ENCODE measurements around the gene INIP. TPM values are rescaled to one million over a fixed set of nuclear protein-coding genes. Genes with fewer than 3 reads are reported as not detected.
A peak's percentile ranks its signal among the peaks of the same experiment; 100 is the strongest.

INIP gene, protein sequence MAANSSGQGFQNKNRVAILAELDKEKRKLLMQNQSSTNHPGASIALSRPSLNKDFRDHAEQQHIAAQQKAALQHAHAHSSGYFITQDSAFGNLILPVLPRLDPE
- total RNA-seq, result 10 to 100 TPM in 3 of 4 donors, 1 to 10 TPM in 1; 9.6 to 22.9 (median 16.2) TPM

GRCh38 chr9:112717661-112718331 is at the start of gene INIP:
INIP (minus strand) TSS chr9:112718117; CDS start chr9:112716485, 1,632 bp downstream.
- H3K27me3 ChIP-seq, result no peaks in the 10 kb centered on the region

DNA sequence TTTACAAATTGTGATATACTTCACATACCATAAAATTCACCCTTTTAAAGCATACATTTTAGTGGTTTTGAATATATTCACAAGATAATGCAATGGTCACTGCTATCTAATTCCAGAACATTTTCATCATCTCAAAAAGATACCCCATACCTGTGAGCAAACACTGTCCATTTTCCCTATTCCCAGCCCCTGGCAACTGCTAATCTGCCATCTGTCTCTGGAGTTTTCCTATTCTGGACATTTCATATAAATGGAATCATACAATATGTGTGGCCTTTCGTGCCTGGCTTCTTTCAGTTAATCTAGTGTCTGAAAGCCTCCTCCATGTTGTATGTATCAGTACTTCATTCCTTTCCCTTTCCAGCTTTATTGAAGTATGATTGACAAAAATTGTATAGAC is 47.4 kb upstream of the INIP start:
- in situ Hi-C loops (cut with MboI; ENCODE audit: low pct_ligation_motif_present in 1 of 4, low pct_unique_long_range_greater_than_20kb in 1 of 4, low sequenced_read_pairs in 3 of 4) (no loop called here), intact Hi-C loops (cut with DNase I; ENCODE audit: low total_unique reads) (no loop called here)
- Histone ChIP-seq H3K4me3 (no peak overlapping the region), H3K36me3 (no peaks in the 10 kb centered on the region), H3K27me3 (no peaks in the 10 kb centered on the region), H3K9me3 (no peaks in the 10 kb centered on the region), H3K4me1 (peaks cover 0 to 21% (median 0%) of the 10 kb centered on the region in 4 donors), H3K27ac (peak overlapping the region in 3 of 4 donors; percentile 43 to 64 (median 58))
- WGBS, 2 donors (ENCODE audit: low coverage in 1 of 2), result 71 to 85% methylated on average over 1 of the region's 1 CpG
- TF ChIP-seq EP300 (IDR thresholded peaks at IDR 0.05; ENCODE audit: low read depth) (no peak), POLR2AphosphoS5 (IDR thresholded peaks at IDR 0.05) (no peak), POLR2A (IDR thresholded peaks at IDR 0.05) (no peak)
- TF ChIP-seq, protein P1, sequence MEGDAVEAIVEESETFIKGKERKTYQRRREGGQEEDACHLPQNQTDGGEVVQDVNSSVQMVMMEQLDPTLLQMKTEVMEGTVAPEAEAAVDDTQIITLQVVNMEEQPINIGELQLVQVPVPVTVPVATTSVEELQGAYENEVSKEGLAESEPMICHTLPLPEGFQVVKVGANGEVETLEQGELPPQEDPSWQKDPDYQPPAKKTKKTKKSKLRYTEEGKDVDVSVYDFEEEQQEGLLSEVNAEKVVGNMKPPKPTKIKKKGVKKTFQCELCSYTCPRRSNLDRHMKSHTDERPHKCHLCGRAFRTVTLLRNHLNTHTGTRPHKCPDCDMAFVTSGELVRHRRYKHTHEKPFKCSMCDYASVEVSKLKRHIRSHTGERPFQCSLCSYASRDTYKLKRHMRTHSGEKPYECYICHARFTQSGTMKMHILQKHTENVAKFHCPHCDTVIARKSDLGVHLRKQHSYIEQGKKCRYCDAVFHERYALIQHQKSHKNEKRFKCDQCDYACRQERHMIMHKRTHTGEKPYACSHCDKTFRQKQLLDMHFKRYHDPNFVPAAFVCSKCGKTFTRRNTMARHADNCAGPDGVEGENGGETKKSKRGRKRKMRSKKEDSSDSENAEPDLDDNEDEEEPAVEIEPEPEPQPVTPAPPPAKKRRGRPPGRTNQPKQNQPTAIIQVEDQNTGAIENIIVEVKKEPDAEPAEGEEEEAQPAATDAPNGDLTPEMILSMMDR (IDR thresholded peaks at IDR 0.05), result no peak
- no peak for DNase-seq

More at GRCh38 chr9:112717661-112718331, at the start of gene INIP:
- TF ChIP-seq POLR2AphosphoS5 (IDR thresholded peaks at IDR 0.05) (peak; percentile 86 to 94 (median 87)), POLR2A (IDR thresholded peaks at IDR 0.05) (peak; percentile 91), EP300 (IDR thresholded peaks at IDR 0.05; ENCODE audit: low read depth) (no peak)
- TF ChIP-seq, protein P1 (IDR thresholded peaks at IDR 0.05), result peak in 2 of 5 experiments; percentile 3 to 39
- WGBS, 2 donors (ENCODE audit: low coverage in 1 of 2), result 0% methylated on average over 5 to 46 of the region's 51 CpGs
- Histone ChIP-seq H3K9me3 (no peaks in the 10 kb centered on the region), H3K4me1 (peaks cover 0 to 17% (median 11%) of the 10 kb centered on the region in 4 donors), H3K27ac (peak within 1 kb of the TSS; percentile 89 to 96 (median 94)), H3K36me3 (no peaks in the 10 kb centered on the region), H3K4me3 (peak within 1 kb of the TSS; percentile 54 to 97 (median 69))
- intact Hi-C loops (cut with DNase I; ENCODE audit: low total_unique reads) (loop anchor here (10.0 kb wide), 2 partner anchors 77 to 233 kb away; partner anchors contain the start of gene KIAA1958), in situ Hi-C loops (cut with MboI; ENCODE audit: low pct_ligation_motif_present in 1 of 4, low pct_unique_long_range_greater_than_20kb in 1 of 4, low sequenced_read_pairs in 3 of 4) (loop anchor here in 2 of 4 donors (25.0 kb wide), 2 partner anchors 330 to 630 kb away; partner anchors contain the start of gene HSDL2 (in 1 of the 2))
- DNase-seq, result peak; percentile 98

DNA sequence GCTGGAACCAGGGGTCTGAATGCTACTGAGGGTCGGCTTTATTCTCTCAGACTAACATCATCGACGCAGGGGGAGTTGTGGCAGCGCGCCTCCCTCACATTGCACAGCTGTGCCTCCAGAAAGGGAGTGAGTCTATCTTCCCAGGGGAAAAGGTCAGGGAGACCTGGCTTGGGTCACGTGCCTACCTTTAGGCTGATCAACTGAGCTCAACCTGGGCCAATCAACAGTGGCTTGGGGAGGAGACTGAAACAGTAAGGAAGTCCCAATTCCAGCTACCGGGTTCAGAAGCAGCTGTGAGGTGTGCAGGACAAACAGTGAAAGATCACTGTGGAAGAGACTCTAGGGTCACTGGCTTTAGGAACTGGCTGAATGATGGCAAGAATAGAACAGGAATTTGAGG is 46.9 kb upstream of the INIP start:
- in situ Hi-C loops (cut with MboI; ENCODE audit: low pct_ligation_motif_present in 1 of 4, low pct_unique_long_range_greater_than_20kb in 1 of 4, low sequenced_read_pairs in 3 of 4), result no loop called here
- peak overlapping the region in 3 of 4 donors; percentile 58 to 64 (median 58) for H3K27ac ChIP-seq
- intact Hi-C loops (cut with DNase I; ENCODE audit: low total_unique reads), result no loop called here

GRCh38 chr9:112764344-112764743 is 46.4 kb upstream of the INIP start:
- H3K27me3 ChIP-seq, result no peaks in the 10 kb centered on the region
- no peaks in the 10 kb centered on the region for H3K36me3 ChIP-seq
- H3K9me3 ChIP-seq, result no peaks in the 10 kb centered on the region
- no peak for DNase-seq
- TF ChIP-seq EP300 (IDR thresholded peaks at IDR 0.05; ENCODE audit: low read depth), result no peak
- TF ChIP-seq POLR2A (IDR thresholded peaks at IDR 0.05), result no peak
- TF ChIP-seq, protein P1 (IDR thresholded peaks at IDR 0.05), result no peak
- no peak for TF ChIP-seq POLR2AphosphoS5 (IDR thresholded peaks at IDR 0.05)
- WGBS, 2 donors (ENCODE audit: low coverage in 1 of 2), result 65 to 84% methylated on average over 3 to 5 of the region's 5 CpGs
- in situ Hi-C loops (cut with MboI; ENCODE audit: low pct_ligation_motif_present in 1 of 4, low pct_unique_long_range_greater_than_20kb in 1 of 4, low sequenced_read_pairs in 3 of 4) (no loop called here), intact Hi-C loops (cut with DNase I; ENCODE audit: low total_unique reads) (no loop called here)
- peak overlapping the region in 3 of 4 donors; percentile 58 to 64 (median 58) for H3K27ac ChIP-seq
- H3K4me3 ChIP-seq, result no peak overlapping the region
- peaks cover 0 to 21% (median 0%) of the 10 kb centered on the region in 4 donors for H3K4me1 ChIP-seq

More for the DNA sequence above, 46.9 kb upstream of the INIP start:
- 33 to 69% methylated on average over 1 to 7 of the region's 7 CpGs for WGBS, 2 donors (ENCODE audit: low coverage in 1 of 2)
- Histone ChIP-seq H3K36me3 (no peaks in the 10 kb centered on the region), H3K27me3 (no peaks in the 10 kb centered on the region), H3K4me1 (peaks cover 0 to 21% (median 0%) of the 10 kb centered on the region in 4 donors), H3K4me3 (no peak overlapping the region), H3K9me3 (no peaks in the 10 kb centered on the region)
- peak; percentile 52 for DNase-seq
- TF ChIP-seq EP300 (IDR thresholded peaks at IDR 0.05; ENCODE audit: low read depth) (no peak), POLR2AphosphoS5 (IDR thresholded peaks at IDR 0.05) (peak in 1 of 3 donors; percentile 39), POLR2A (IDR thresholded peaks at IDR 0.05) (peak; percentile 33)
- TF ChIP-seq, protein P1 (IDR thresholded peaks at IDR 0.05), result no peak
